ENCODE results near the gene OSTM1. TPM values are rescaled to one million over a fixed set of nuclear protein-coding genes. Genes with fewer than 3 reads are reported as not detected.

Gene OSTM1
- total and polyA plus RNA-seq, 9 of the 15 experiments (the other 6 are each of a cell fraction or from before 2014, with no cell fraction given) = 5.6 to 29.5 (median 16.3) TPM

DNA sequence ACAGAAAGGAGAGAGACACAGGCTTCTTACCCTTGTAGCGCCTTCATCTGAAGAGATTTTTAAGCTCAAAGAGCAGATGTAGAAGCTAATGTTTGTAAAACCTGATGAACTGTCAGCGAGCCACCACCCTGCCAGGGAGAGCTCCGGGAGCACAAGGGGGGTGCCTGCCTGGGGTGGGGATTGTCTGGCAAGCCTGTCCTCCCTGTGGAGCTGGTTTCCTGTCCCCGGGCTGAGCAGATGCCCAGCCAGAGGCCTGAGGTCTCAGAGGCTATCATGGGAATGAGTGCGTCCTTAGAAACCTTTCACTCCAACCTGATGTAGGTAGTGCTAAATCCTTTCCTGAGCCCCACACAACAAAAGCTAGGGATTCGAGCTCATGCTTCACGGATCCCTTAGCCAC is 49.4 kb upstream of the OSTM1 start:
- Histone ChIP-seq H3K9me1 (ENCODE audit: control insufficient read depth, insufficient read depth, low read length) (no peaks in the 10 kb centered on the region), H2AFZ (ENCODE audit: low read depth, low read length) (no peak overlapping the region), H3K27me3 (ENCODE audit: control insufficient read depth in 2 of 2, insufficient read depth in 2 of 2, low read length in 2 of 2) (peaks cover 20 to 45% of the 10 kb centered on the region in 2 experiments; a peak in 4 of 5 replicates), H3K9ac (ENCODE audit: insufficient read depth in 1 of 2, low read depth in 2 of 2, low read length in 2 of 2) (no peak overlapping the region), H3K79me2 (ENCODE audit: control insufficient read depth, insufficient read depth, low read length) (no peaks in the 10 kb centered on the region), H3K27ac (ENCODE audit: extremely low read depth, low read depth, low read length) (no peak overlapping the region), H3K36me3 (ENCODE audit: control insufficient read depth, insufficient read depth, low read length) (no peaks in the 10 kb centered on the region), H3K4me1 (replicated peaks in 1 of 2; ENCODE audit: control insufficient read depth in 2 of 2, insufficient read depth in 2 of 2, low read length in 2 of 2) (peaks cover 0 to 4% of the 10 kb centered on the region in 2 experiments; a peak in 1 of 5 replicates), H3K4me3 (no peak overlapping the region), H3K4me2 (ENCODE audit: insufficient read depth, low read length) (no peak overlapping the region), H4K20me1 (replicated peaks; ENCODE audit: control insufficient read depth, insufficient read depth, low read length) (no peaks in the 10 kb centered on the region), H3K9me3 (replicated peaks; ENCODE audit: control insufficient read depth, insufficient read depth, low read depth, low read length) (no peaks in the 10 kb centered on the region)
- ChIA-PET CTCF (ENCODE audit: low intra/inter-chr PET ratio) (no interaction called here), POLR2A (no interaction called here)
- intact Hi-C loops (cut with micrococcal nuclease) (no loop called here), in situ Hi-C loops (cut with MboI) (no loop called here)
- no TSS peak for BruUV-seq (replicated peaks)
- WGBS (ENCODE audit: insufficient coverage, low coverage, missing lambda C conversion rate) = 0% methylated on average over 7 of the region's 7 CpGs
- TF ChIP-seq RBM22 (IDR thresholded peaks at IDR 0.05; ENCODE audit: low read depth, low read length, poor library complexity, severe bottlenecking) (no peak), TCF3 (CRISPR knock-in tag; IDR thresholded peaks at IDR 0.05) (no peak), COPS2 (conservative IDR thresholded peaks at IDR 0.05) (no peak), CHD1 (IDR thresholded peaks at IDR 0.05; ENCODE audit: low read length) (no peak), RB1 (IDR thresholded peaks at IDR 0.05; ENCODE audit: low read depth) (no peak), RBM25 (IDR thresholded peaks at IDR 0.05; ENCODE audit: low read depth, low read length, severe bottlenecking) (no peak), ELF4 (CRISPR knock-in tag; IDR thresholded peaks at IDR 0.05) (no peak), ZNF253 (CRISPR knock-in tag; conservative IDR thresholded peaks at IDR 0.05) (no peak), EP300 (IDR thresholded peaks at IDR 0.05; ENCODE audit: low read length) (no peak), ZNF24 (IDR thresholded peaks at IDR 0.05) (no peak), RNF2 (IDR thresholded peaks at IDR 0.05) (no peak)
- TF ChIP-seq, protein P1, sequence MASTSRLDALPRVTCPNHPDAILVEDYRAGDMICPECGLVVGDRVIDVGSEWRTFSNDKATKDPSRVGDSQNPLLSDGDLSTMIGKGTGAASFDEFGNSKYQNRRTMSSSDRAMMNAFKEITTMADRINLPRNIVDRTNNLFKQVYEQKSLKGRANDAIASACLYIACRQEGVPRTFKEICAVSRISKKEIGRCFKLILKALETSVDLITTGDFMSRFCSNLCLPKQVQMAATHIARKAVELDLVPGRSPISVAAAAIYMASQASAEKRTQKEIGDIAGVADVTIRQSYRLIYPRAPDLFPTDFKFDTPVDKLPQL (IDR thresholded peaks at IDR 0.05; ENCODE audit: extremely low read depth, insufficient read length) = no peak
- TF ChIP-seq, protein P2, sequence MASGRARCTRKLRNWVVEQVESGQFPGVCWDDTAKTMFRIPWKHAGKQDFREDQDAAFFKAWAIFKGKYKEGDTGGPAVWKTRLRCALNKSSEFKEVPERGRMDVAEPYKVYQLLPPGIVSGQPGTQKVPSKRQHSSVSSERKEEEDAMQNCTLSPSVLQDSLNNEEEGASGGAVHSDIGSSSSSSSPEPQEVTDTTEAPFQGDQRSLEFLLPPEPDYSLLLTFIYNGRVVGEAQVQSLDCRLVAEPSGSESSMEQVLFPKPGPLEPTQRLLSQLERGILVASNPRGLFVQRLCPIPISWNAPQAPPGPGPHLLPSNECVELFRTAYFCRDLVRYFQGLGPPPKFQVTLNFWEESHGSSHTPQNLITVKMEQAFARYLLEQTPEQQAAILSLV (tag; IDR thresholded peaks at IDR 0.05) = no peak
- TF ChIP-seq, protein P3, sequence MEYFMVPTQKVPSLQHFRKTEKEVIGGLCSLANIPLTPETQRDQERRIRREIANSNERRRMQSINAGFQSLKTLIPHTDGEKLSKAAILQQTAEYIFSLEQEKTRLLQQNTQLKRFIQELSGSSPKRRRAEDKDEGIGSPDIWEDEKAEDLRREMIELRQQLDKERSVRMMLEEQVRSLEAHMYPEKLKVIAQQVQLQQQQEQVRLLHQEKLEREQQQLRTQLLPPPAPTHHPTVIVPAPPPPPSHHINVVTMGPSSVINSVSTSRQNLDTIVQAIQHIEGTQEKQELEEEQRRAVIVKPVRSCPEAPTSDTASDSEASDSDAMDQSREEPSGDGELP (CRISPR knock-in tag; IDR thresholded peaks at IDR 0.05; ENCODE audit: borderline replicate concordance) = no peak
- TF ChIP-seq, protein P4, sequence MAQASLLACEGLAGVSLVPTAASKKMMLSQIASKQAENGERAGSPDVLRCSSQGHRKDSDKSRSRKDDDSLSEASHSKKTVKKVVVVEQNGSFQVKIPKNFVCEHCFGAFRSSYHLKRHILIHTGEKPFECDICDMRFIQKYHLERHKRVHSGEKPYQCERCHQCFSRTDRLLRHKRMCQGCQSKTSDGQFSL (CRISPR knock-in tag; IDR thresholded peaks at IDR 0.05) = no peak
- TF ChIP-seq, protein P4 (tag; IDR thresholded peaks at IDR 0.05) = no peak
- TF ChIP-seq, protein P5, sequence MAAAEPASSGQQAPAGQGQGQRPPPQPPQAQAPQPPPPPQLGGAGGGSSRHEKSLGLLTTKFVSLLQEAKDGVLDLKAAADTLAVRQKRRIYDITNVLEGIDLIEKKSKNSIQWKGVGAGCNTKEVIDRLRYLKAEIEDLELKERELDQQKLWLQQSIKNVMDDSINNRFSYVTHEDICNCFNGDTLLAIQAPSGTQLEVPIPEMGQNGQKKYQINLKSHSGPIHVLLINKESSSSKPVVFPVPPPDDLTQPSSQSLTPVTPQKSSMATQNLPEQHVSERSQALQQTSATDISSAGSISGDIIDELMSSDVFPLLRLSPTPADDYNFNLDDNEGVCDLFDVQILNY (CRISPR knock-in tag; IDR thresholded peaks at IDR 0.05) = no peak
- TF ChIP-seq, protein P6, sequence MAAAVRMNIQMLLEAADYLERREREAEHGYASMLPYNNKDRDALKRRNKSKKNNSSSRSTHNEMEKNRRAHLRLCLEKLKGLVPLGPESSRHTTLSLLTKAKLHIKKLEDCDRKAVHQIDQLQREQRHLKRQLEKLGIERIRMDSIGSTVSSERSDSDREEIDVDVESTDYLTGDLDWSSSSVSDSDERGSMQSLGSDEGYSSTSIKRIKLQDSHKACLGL (CRISPR knock-in tag; IDR thresholded peaks at IDR 0.05; ENCODE audit: borderline replicate concordance, poor library complexity, severe bottlenecking) = no peak
- DNase-seq (ENCODE audit: extremely low read depth in 1 of 4, low spot score in 3 of 4) = no peak
- no peak for FAIRE-seq
- ATAC-seq = no peak

All from K562 (cell line).